SK-N-SH (cell line): Measurements from ENCODE around the gene TMIGD3. TPM values are rescaled to one million over a fixed set of nuclear protein-coding genes. Genes with fewer than 3 reads are reported as not detected.

ENCODE experiments used
- CTCF ChIA-PET: fragments of 300-600, 350-600 bp; formaldehyde crosslinking; extraction: SDS; loops from one replicate; lab custom pipeline; 2021; lab: Yijun Ruan, JAX
- POLR2A ChIA-PET: fragments of 350-600 bp; sonication (Branson Sonifier 250); formaldehyde crosslinking; extraction: SDS; loops from one replicate; lab custom pipeline; 2020; ENCODE audit warnings: antibody characterized with exemption, inconsistent platforms; lab: Yijun Ruan, JAX
- DNase-seq: peaks from one replicate; pipeline ENCODE4 v3.0.0; 2012
- H2AFZ ChIP-seq: fragments of 200-600 bp; sonication (generic); 2 replicates; pipeline ENCODE4 v1.8.1; 2016; ENCODE audit warnings: antibody characterized with exemption, mild to moderate bottlenecking, low read depth
- H3F3A ChIP-seq: fragments of 200-600 bp; sonication (generic); replicated peaks from 2 replicates; pipeline ENCODE3; 2016; ENCODE audit warnings: antibody characterized with exemption, mild to moderate bottlenecking; ENCODE audit not compliant: insufficient read depth
- H3K27ac ChIP-seq, 2 experiments: fragments of 200-500 bp in 1 of 2; fragments of 200-600 bp in 1 of 2; sonication (Bioruptor generic) in 1 of 2; sonication (generic), shearing (Covaris generic) in 1 of 2; 2 replicates each; pipeline versions ENCODE4 v1.5.1 to v1.6.1; 2014 to 2016; ENCODE audit warnings: low read depth in 2 of 2, inconsistent platforms in 1 of 2, low read length in 1 of 2, mild to moderate bottlenecking in 1 of 2, mixed read lengths in 1 of 2
- H3K27me3 ChIP-seq: fragments of 200-600 bp; sonication (generic), shearing (Covaris generic); 2 replicates; pipeline ENCODE4 v1.6.1; 2016; ENCODE audit warnings: mixed run types; ENCODE audit not compliant: insufficient read depth
- H3K36me3 ChIP-seq, 2 experiments: fragments of 200-500 bp in 1 of 2; fragments of 200-600 bp in 1 of 2; sonication (Bioruptor generic) in 1 of 2; sonication (generic) in 1 of 2; replicated peaks in 1 of 2; 2 replicates each; pipeline versions ENCODE3 to v1.5.1; 2014 to 2016; ENCODE audit warnings: low read length in 1 of 2, mild to moderate bottlenecking in 1 of 2; ENCODE audit not compliant: insufficient read depth in 2 of 2, control insufficient read depth in 1 of 2
- H3K4me1 ChIP-seq, 2 experiments: fragments of 200-500 bp in 1 of 2; fragments of 200-600 bp in 1 of 2; sonication (Bioruptor generic) in 1 of 2; sonication (generic), shearing (Covaris generic) in 1 of 2; 2 replicates each; pipeline versions ENCODE4 v1.5.1 to v1.6.1; 2014 to 2016; ENCODE audit warnings: low read depth in 1 of 2, low read length in 1 of 2, mixed run types in 1 of 2; ENCODE audit not compliant: insufficient read depth in 2 of 2, control insufficient read depth in 1 of 2
- H3K4me2 ChIP-seq: fragments of 200-600 bp; sonication (generic), shearing (Covaris generic); 2 replicates; pipeline ENCODE4 v1.6.1; 2017; ENCODE audit warnings: mixed run types
- H3K4me3 ChIP-seq, 2 experiments: fragments of 200-500 bp in 1 of 2; fragments of 200-600 bp in 1 of 2; sonication (Bioruptor generic) in 1 of 2; sonication (generic), shearing (Covaris generic) in 1 of 2; 2 replicates each; pipeline versions ENCODE4 v1.5.1 to v1.8.1; 2014 to 2016; ENCODE audit warnings: low read depth in 2 of 2, inconsistent platforms in 1 of 2, low read length in 1 of 2, mild to moderate bottlenecking in 1 of 2, mixed read lengths in 1 of 2, moderate library complexity in 1 of 2
- H3K79me2 ChIP-seq: fragments of 200-600 bp; sonication (generic); 2 replicates; pipeline ENCODE4 v1.8.1; 2017; ENCODE audit warnings: mild to moderate bottlenecking; ENCODE audit not compliant: insufficient read depth
- H3K9ac ChIP-seq: fragments of 200-600 bp; sonication (generic); 2 replicates; pipeline ENCODE4 v1.6.1; 2017; ENCODE audit warnings: mixed run types
- H3K9me2 ChIP-seq: fragments of 200-600 bp; sonication (generic); 2 replicates; pipeline ENCODE4 v1.6.1; 2017; ENCODE audit warnings: mixed run types
- H3K9me3 ChIP-seq: fragments of 200-600 bp; sonication (generic); 2 replicates; pipeline ENCODE4 v1.6.1; 2017; ENCODE audit warnings: mixed run types, mild to moderate bottlenecking, moderate library complexity
- H4K20me1 ChIP-seq: fragments of 200-600 bp; sonication (generic); 2 replicates; pipeline ENCODE4 v1.6.1; 2017; ENCODE audit warnings: mild to moderate bottlenecking, mixed run types; ENCODE audit not compliant: insufficient read depth
- CHD2 ChIP-seq: fragments of 150-350 bp; IDR thresholded peaks from 2 replicates; pipeline ENCODE4 v1.6.1; 2018; ENCODE audit warnings: low read length; ENCODE audit not compliant: partially characterized antibody
- ELF1 ChIP-seq: IDR thresholded peaks from 2 replicates; pipeline ENCODE4 v1.4.0; 2012
- EZH2phosphoT487 ChIP-seq: fragments of 200-600 bp; sonication (generic); IDR thresholded peaks from 2 replicates; pipeline ENCODE4 v1.6.1; 2017; ENCODE audit warnings: low read depth, mixed run types, mild to moderate bottlenecking, antibody characterized with exemption, moderate library complexity, borderline replicate concordance
- FOXM1 ChIP-seq: IDR thresholded peaks from 2 replicates; pipeline ENCODE4 v1.4.0; 2012; ENCODE audit warnings: low read depth, mild to moderate bottlenecking
- GABPA ChIP-seq: IDR thresholded peaks from 2 replicates; pipeline ENCODE4 v1.4.0; 2012; ENCODE audit warnings: low read depth, mild to moderate bottlenecking
- GATA2 ChIP-seq: sonication (generic); formaldehyde crosslinking; IDR thresholded peaks from 2 replicates; pipeline ENCODE4 v1.5.0; 2020; ENCODE audit warnings: mild to moderate bottlenecking, missing genetic modification reagents
- NRF1 ChIP-seq: IDR thresholded peaks from 2 replicates; pipeline ENCODE4 v1.6.1; 2012; ENCODE audit warnings: low read depth, mild to moderate bottlenecking, low read length
- POLR2AphosphoS5 ChIP-seq: IDR thresholded peaks from 2 replicates; pipeline ENCODE4 v1.6.1; 2012; ENCODE audit warnings: low read depth, low read length
- REST ChIP-seq: IDR thresholded peaks from 2 replicates; pipeline ENCODE4 v1.6.1; 2012; ENCODE audit warnings: mild to moderate bottlenecking, low read depth, low read length, moderate library complexity
- SIN3A ChIP-seq: IDR thresholded peaks from 2 replicates; pipeline ENCODE4 v1.6.1; 2012; ENCODE audit warnings: low read depth, mild to moderate bottlenecking, low read length, moderate library complexity, borderline replicate concordance
- TAF1 ChIP-seq: IDR thresholded peaks from 2 replicates; pipeline ENCODE4 v1.6.1; 2012; ENCODE audit warnings: low read depth, mild to moderate bottlenecking, low read length, moderate library complexity, borderline replicate concordance
- USF1 ChIP-seq: IDR thresholded peaks from 2 replicates; pipeline ENCODE4 v1.4.0; 2012; ENCODE audit warnings: low read depth, borderline replicate concordance
- USF2 ChIP-seq: fragments of 150-350 bp; IDR thresholded peaks from 2 replicates; pipeline ENCODE4 v1.6.1; 2017; ENCODE audit warnings: antibody characterized with exemption, low read length, low read depth, borderline replicate concordance
- YY1 ChIP-seq: IDR thresholded peaks from 2 replicates; pipeline ENCODE4 v1.4.0; 2012; ENCODE audit warnings: low read depth, mild to moderate bottlenecking
- ZBTB33 ChIP-seq: IDR thresholded peaks from 2 replicates; pipeline ENCODE4 v1.4.0; 2012; ENCODE audit warnings: low read depth, borderline replicate concordance
- WGBS: methylation state at CpG from one replicate; pipeline ENCODE4 v1.1.6; 2017; ENCODE audit warnings: low lambda C conversion rate; 5-methylcytosine and 5-hydroxymethylcytosine counted together
- polyA plus RNA-seq, 3 experiments: library from polyadenylated mRNA; depleted of rRNA; stranded (reverse); fragments of >200 nt; gene quantifications; 2 replicates each; pipeline ENCODE4 v1.2.3, GENCODE V29; 2012

Gene TMIGD3
- polyA plus RNA-seq, 1 of the 3 experiments (the other 2 are of a cell fraction) = not detected

GRCh38 chr1:111490220-111490619, 13.2 kb downstream of the TMIGD3 start (continued):
- no peak for TF ChIP-seq REST

- H3K27me3 ChIP-seq = no peaks in the 10 kb centered on the region
- ChIA-PET POLR2A (no interaction called here), CTCF (interaction anchor here (0.7 to 2.3 kb wide), 2 partner anchors 18 to 267 kb away, joined by 3 to 12 read pairs; no protein-coding TSS in a partner anchor)
- H3K9ac ChIP-seq = no peak overlapping the region
- no peak overlapping the region for H2AFZ ChIP-seq
- H3F3A ChIP-seq = no peaks in the 10 kb centered on the region
- no peaks in the 10 kb centered on the region for H3K79me2 ChIP-seq
- H3K9me2 ChIP-seq = no peaks in the 10 kb centered on the region
- 74% methylated on average over 4 of the region's 4 CpGs for WGBS
- H3K9me3 ChIP-seq = no peaks in the 10 kb centered on the region
- H3K4me2 ChIP-seq = no peak overlapping the region
- DNase-seq = no peak
- TF ChIP-seq GABPA (no peak), ZBTB33 (no peak), FOXM1 (no peak), USF1 (no peak)
- H4K20me1 ChIP-seq = no peaks in the 10 kb centered on the region
- H3K4me1 ChIP-seq = peaks cover 0 to 3% of the 10 kb centered on the region in 2 experiments; a peak in 1 of 4 replicates
- no peak overlapping the region for H3K4me3 ChIP-seq
- H3K36me3 ChIP-seq = no peaks in the 10 kb centered on the region
- no peak overlapping the region for H3K27ac ChIP-seq
These were observed 13.8 kb downstream of the TMIGD3 start for GRCh38 chr1:111489604-111490003.

GRCh38 chr1:111488669-111489068, 14.8 kb downstream of the TMIGD3 start:
- Histone ChIP-seq H3K79me2 (no peaks in the 10 kb centered on the region), H3F3A (no peaks in the 10 kb centered on the region), H2AFZ (no peak overlapping the region), H3K27ac (no peak overlapping the region), H4K20me1 (no peaks in the 10 kb centered on the region), H3K36me3 (no peaks in the 10 kb centered on the region), H3K9me3 (no peaks in the 10 kb centered on the region), H3K4me1 (peaks cover 0 to 3% of the 10 kb centered on the region in 2 experiments; a peak in 1 of 4 replicates), H3K27me3 (no peaks in the 10 kb centered on the region), H3K4me2 (no peak overlapping the region), H3K9ac (no peak overlapping the region), H3K4me3 (no peak overlapping the region), H3K9me2 (no peaks in the 10 kb centered on the region)
- 74% methylated on average over 9 of the region's 9 CpGs for WGBS
- DNase-seq = no peak
- POLR2A ChIA-PET = no interaction called here
- CTCF ChIA-PET = interaction anchor here (1.3 kb wide), 1 partner anchor 19 kb away, joined by 3 read pairs; no protein-coding TSS in a partner anchor
- no peak for TF ChIP-seq GATA2
- no peak for TF ChIP-seq ELF1
- no peak for TF ChIP-seq EZH2phosphoT487
- no peak for TF ChIP-seq USF2
- no peak for TF ChIP-seq SIN3A
- no peak for TF ChIP-seq POLR2AphosphoS5
- TF ChIP-seq TAF1 = no peak
- no peak for TF ChIP-seq YY1
- no peak for TF ChIP-seq NRF1
- no peak for TF ChIP-seq CHD2
